ENCODE results near the gene FUBP3.

The FUBP3 gene

DNA sequence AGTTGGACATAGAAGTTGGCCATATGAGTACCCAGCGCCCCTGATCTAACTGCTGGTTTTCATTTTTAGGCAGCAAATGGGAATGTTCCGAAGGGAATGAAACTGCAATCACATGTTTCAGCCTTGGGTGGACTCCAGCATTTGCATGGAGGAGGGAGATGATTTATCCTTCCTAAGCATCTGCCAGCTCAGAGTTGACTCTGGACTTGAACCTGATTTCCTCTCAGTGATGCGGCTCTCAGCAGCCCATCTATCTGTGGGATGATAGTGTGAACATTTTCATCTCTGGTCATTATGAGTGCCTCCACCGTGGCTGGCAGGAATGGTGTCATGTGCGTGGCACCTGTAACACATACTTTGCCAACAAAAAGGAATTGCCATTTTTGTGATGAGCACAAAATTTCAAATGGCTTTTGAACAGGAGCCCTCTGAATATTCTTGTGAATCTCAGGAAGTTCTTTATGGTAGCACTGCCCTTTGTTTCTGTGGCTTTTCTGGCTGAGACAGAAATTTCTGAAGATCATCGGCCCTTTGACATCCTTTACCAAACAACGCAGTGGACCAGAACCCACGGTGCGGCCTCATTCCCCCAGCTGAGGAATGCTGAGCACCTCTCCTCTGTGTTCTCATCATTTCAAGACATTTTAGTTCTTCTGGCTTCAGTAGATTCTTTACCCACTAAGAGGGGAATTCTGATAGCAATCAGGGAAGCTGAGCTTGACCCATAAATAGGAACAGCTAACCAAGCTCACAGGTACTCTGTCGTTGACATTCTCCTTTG is 28.5 kb downstream of the FUBP3 start:
- peak; percentile 6 to 15 for DNase-seq (ENCODE audit: low read depth in 2 of 2)

DNA sequence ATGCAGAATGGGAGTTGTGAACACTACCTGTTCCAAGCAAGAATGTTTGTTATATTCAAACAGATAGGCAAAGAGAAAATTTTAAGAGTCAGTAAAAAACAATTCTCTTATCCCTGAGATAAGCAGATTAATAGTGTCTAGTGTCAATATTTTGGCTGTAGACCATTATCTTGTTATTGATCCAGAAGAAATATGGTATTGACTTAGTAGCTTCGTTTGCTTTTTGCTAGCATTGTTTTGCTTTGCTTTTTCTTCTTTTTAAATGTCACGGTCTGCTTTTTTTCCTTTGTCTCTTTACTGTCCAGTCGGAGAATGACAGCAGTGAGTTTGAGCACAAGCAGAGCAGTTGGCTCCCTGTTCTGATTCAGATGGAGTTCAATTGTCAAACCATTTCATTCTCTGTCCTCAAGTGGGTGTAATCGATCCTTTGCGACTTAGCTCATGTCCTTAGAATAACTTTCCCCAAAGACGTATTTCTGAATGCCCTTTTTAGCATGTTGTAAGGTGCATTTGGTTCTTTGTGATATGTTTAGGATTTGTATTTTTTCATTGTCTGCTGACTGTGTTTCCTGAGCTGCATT is 29.3 kb downstream of the FUBP3 start:
- DNase-seq (ENCODE audit: low read depth in 2 of 2) = no peak

DNA sequence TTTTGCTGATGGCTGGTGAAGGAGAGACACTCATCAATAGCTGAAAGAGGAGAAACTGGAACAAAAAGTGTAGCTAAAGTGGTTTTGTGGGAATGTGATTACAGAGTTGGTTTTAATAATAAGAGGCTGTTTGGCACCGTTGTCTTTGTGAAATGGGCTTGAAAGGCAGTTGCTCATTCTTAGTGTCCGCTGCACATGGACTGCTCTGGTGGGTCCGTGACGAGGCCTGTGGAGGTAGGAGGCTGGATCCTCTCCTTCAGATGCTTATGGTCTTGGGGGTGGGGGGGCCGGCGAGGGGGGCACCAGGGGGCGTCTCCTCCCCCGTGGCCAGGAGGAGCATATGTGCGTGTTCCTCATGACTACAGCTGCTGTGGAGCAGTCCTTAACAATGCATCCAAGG is 29.8 kb downstream of the FUBP3 start:
- DNase-seq (ENCODE audit: low read depth in 2 of 2) = no peak

DNA sequence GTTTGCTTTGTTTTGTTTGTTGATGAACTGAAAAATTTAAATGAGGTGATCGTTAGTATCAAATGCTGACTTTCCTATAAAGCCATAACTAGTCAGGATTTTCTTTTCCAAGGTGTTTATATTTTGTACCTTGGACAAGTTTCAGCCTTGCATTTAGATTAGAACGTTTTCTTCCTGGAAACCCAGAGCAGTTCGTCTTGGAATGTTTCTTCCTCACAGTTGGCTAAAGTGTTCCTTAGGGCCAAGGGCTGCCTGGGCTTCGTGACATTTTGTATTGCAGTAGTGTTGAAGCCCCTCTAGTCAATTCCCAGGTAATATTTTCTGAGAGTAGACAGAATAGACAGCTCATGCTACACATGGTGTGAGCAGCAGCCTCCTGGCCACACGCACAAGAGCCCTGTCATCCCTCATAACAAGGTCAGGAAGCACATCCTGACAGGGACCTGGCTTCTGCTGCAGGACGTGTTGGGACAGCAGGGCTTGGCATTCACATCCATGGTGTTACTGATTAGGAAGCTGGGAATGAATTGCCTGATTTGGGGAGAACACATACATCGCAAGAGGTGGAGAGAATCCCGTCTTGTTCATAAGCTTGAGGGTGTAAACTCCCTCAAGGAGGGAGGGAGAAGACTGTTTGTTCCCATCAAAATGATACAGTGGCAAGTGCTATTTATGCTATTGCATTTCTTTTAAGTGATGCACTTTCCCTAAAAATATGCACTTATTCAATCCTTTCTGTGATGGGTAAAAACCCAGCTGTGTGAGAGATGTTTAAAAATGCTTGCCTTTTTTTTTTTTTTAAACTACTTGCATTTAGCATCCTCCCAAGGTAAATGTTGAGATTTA is 31.7 kb downstream of the FUBP3 start:
- DNase-seq (ENCODE audit: low read depth in 2 of 2) = no peak

DNA sequence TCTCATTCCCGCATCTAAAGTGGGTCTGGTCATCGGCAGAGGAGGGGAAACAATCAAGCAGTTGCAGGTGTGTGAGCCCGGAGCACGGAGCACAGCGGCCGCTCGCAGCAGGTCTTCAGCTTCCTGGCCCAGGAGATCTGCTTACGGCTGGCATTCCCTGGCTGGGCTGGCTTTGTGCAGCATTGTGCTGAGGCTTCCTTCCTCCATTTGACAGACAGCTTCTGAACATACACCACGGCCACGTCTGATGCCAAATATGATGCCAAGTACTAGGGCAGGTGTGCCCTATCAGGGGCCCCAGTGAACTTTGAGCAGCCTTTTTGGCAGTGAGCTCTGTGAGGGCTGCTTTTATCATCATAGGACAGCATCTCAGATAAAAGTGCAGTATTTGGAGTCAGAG is 37.1 kb downstream of the FUBP3 start:
- DNase-seq (ENCODE audit: low read depth in 2 of 2) = no peak

DNA sequence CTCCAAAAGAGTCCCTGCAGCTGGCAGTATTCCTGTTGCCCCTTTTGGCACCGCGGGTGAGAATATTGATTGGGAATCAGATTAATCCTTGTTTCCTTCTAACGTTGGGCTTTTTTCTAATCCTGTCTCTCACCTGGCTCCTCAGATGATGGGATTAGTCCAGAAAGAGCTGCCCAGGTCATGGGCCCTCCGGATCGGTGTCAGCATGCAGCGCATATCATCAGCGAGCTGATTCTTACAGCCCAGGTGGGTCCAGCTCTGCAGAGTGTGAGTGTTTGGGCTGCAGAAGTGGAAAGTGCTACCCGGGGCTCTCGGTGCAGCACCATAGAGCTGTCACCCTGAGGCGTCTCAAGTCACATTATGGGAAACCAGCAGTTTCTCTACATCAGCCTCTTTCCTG is 44.1 kb downstream of the FUBP3 start:
- no peak for DNase-seq (ENCODE audit: low read depth in 2 of 2)

DNA sequence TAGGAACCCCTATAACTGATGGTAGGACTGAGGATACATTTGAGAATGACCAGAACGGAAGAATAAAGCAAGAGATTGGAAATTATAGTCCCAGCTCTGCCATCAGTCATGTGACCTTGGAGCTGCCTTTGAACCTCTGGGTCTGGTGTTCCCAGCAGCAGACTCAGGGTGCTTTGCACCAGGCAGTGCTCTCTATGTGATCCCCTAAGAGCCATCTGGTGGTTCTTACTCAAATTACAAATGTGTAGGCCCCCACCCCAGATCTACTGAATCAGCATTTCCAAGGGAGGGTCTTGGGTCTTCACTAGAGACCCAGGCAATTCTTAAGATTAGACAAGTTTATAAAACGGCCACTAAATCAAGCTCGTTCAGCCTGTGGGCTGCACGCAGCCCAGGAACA is 44.8 kb downstream of the FUBP3 start:
- DNase-seq (ENCODE audit: low read depth in 2 of 2) = no peak

DNA sequence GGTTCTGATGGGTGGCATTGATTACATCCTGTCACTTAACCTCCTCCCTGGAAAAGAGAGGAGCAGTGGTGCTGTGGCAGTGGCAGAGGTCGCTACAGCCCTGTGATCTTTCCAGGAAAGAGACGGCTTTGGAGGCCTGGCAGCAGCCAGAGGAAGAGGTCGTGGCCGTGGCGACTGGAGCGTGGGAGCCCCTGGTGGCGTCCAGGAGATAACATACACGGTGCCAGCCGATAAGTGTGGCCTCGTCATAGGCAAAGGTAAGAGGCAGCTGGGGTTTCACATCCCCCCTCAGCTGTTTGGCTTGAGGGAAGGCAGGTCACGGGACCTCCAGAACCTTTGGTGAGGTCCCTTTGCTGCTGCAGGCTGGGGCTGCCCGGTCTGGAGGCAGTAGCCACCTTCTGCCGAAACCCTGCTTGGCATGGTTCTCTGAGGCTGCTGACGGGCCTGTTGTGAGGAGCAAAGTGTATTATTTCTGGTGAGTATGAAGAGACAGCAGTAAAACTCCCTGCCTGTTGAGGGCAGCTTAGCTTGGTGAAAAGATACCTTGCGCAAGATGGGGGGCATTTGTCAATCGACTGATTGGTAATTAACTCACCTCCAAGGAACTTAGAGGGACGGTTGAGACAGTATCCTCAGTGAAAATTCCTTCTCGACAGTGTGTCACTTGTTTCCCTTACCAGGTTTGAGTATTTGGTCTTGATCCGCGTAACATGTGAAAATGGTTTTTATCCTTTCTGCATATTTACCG is 47.0 kb downstream of the FUBP3 start:
- no peak for DNase-seq (ENCODE audit: low read depth in 2 of 2)

DNA sequence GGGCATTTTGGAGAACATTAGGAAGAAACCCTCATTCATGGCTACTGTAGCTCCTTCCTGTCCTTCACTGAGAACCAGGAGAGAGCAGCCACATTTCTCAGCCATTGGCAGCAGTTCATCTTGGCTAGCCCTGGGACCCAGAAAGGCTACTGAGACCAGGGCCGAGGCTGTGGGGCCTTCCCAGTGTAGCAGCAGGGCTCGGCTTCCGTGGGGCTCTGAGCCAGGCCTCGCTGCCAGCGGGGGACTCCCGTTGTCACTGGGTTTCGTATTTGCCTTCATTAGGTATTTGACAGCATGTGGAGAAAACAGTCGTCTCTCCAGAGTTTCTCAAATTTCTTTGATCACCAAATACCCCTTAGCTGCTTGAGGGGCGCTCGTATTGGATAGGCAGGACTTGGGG is 47.7 kb downstream of the FUBP3 start:
- DNase-seq (ENCODE audit: low read depth in 2 of 2) = no peak

DNA sequence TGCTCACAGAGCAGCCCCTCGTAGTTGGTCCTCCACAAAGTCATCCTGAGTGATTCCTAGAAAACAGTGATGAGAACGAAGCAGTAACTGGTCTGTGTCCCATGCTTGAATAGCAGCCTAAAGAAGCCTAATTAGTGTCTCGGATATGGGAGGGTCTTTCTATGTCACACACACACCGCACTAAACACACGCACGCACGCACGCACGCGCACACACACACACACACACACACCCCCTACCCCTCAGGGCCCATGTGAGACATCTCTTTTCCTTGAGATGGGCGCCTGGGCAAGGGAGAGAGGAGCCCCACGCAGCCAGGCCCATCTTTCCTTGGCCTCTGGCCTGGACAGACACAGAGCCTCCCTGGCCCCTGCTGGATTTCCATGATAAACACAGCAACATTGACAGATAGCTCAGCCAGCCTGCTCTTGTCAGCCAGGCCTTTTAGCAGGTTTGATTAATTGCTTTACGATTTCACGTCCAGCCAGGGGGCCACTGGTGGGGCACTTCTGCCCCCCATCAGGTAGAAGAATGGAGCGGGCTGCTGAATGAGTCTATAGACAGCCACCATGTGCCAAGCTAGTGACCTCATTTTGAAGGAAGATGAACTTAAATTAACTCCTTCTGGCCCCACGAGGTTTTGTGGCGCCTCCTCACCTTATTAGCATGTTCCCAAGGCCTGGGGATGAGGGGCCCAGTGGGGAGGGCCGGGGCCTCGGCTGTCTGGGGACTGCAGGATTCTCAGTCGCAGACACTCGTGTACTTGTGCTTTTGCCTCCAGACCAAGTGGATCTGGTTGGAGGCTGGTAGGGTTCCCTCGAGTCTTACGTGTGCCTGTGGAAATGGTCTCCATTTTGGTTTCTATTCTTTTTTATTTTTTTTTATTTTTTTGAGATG is 48.8 kb downstream of the FUBP3 start:
- no peak for DNase-seq (ENCODE audit: low read depth in 2 of 2)

DNA sequence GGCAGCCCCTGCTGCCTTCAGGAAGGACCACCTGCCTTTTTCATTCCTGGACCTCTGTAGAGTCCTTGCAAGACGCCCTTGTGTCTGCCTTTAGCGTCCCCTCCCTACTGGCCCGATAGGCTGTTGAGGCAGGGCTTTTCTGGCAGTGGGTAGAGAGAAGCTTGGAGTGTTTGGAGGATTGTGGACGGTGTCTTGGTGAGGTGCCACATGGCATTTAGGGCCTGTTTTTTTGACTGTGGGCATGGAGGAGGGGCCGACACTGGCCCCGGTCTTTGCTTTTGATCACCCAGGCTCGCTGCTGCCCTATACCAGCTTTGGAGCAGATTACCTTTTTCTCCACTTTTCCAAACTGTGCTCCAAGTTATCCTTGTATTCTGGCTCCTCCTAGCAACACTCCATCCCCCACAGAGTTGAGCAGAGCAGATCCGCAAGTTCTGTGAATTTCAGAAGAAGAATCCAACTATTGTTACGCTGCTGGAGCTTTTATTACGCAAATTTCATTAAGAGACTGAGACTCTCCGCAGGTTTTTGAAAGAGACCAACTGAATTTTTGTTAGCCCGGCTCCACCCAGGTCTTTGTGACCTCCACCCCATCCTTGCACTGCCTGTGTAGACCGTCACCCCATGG is 50.2 kb downstream of the FUBP3 start:
- no peak for DNase-seq (ENCODE audit: low read depth in 2 of 2)

DNA sequence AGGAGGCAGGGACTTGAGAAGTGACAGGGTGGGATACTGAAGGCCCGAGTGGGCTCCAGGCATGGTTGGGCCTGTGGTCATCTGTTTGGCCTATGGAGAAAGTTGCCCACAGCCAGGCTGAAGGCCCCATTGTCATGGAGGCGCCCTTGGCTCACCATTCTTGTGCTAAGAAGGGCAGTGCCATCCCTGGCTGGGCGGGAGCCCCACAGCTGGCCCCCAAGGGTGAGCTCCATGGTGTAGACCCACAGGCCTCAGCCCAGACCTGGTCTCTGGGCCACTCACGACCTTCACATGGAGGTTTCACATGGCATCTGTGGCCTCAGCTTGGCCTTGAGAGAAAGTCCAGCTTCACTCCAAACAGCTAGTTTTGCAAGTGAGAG is 50.7 kb downstream of the FUBP3 start:
- DNase-seq (ENCODE audit: low read depth in 2 of 2) = no peak

DNA sequence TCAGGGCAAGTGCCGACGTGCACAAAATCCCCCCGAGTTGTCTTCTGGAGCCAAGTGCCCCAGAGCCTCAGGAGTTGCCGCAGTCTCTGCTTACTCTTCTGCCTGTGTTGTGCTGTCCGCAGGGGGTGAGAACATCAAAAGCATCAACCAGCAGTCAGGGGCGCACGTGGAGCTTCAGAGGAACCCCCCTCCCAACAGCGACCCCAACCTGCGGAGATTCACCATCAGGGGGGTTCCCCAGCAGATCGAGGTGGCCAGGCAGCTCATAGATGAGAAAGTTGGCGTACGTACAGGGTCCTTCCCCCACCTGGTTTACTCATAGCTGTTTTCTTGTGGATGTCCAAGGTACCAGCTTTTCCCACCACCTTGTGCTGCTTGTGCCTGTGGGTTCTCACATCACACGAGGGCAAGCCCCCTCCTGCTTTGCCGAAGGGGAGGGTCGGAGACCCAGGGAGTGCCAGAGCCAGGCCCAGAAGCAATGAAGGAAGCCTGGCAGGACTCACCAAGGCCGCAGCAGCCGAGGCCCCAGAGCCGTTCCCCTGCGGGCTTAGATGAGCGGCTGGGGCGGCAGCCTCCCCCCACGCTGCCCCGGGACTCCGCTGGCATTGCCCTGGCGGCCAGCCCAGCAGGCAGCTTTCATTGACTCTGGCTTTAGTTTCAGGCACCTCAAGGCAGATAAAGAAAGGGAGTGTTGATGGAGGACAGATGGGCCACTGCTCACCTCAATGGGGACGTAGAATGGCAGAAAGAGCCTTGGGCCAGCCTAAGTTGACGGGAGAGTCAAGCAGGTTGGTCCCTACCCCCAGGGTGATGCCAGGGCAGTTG is 51.3 kb downstream of the FUBP3 start:
- no peak for DNase-seq (ENCODE audit: low read depth in 2 of 2)

DNA sequence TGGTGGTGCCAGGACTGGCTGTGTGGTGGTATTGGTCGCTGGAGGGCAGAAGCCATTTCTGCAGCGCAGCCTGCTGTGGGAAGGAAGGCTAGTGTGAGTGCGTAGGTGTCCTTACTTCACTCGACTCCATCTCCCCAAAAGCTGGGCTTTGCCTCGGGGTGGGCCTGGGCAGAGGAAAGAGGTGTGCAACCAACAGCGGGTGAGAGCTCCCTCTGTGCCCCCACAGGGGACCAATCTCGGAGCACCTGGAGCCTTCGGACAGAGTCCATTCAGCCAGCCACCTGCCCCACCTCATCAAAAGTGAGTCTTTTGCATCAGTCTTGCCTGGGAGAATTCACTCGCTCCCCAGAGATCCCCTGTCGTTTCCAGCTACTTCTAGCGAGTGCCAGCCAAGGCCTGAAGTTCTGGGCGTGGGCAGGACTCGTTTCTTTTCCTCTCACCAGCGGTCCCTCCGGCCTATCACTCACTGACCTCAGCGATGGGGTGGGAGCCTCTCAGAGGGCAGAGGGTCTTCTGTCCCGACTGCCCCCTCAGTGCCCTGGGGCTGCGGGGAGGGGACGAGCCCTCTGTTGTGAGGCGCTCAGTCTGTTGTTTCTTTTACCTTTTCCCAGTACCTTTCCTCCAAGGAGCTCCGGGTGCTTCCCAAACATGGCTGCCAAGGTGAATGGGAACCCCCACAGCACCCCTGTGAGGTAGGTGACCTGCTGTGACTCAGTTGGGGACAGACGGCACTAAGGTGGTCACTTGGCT is 52.1 kb downstream of the FUBP3 start:
- no peak for DNase-seq (ENCODE audit: low read depth in 2 of 2)

DNA sequence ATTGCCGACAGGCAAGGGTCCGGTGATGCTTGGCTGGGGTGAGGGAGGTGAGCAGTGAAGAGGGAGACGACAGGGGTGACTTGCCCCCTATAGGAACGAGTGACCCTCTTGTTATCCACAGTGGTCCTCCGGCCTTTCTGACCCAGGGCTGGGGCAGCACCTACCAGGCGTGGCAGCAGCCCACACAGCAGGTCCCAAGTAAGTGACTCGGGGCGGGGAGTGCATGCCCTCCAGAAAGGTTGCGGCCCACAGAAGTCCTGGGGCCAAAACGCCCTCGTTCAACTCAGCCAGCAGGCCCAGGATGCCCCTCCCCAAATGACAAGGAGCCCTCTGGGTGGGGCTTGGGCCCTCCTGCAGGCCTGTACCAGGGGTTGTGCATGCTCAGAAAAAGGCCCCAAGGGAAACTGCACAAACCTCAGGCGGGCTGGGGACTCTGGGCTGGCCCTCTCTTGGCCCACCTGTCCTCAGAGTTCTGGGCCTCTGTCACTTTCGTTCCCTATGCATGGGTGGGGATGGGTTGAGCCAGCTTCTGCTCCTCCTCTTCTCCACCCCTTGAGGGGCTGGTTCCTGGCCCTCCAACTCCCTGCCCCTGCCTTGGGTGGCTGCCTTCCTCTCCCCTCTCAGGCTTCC is 52.8 kb downstream of the FUBP3 start:
- no peak for DNase-seq (ENCODE audit: low read depth in 2 of 2)

DNA sequence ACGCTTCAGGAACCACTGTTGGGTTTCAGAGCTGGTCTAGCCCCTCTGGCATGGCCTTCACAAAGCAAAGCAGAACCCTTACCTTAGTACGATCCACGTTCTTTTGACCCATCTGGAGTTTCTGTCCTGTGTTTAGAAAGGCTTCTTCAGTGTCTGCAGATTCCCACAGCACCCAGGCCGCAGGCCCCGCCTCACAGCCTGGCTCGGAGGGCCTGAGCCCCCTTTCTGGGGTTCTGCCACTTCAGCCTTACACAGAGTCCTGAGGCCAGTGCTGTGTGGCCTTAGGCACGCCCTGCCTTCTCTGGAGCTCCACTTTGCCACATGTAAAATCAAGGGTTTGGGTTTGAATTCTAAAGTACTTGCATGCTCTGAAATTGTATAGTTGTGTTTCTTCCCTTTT is 53.5 kb downstream of the FUBP3 start:
- DNase-seq (ENCODE audit: low read depth in 2 of 2) = no peak

DNA sequence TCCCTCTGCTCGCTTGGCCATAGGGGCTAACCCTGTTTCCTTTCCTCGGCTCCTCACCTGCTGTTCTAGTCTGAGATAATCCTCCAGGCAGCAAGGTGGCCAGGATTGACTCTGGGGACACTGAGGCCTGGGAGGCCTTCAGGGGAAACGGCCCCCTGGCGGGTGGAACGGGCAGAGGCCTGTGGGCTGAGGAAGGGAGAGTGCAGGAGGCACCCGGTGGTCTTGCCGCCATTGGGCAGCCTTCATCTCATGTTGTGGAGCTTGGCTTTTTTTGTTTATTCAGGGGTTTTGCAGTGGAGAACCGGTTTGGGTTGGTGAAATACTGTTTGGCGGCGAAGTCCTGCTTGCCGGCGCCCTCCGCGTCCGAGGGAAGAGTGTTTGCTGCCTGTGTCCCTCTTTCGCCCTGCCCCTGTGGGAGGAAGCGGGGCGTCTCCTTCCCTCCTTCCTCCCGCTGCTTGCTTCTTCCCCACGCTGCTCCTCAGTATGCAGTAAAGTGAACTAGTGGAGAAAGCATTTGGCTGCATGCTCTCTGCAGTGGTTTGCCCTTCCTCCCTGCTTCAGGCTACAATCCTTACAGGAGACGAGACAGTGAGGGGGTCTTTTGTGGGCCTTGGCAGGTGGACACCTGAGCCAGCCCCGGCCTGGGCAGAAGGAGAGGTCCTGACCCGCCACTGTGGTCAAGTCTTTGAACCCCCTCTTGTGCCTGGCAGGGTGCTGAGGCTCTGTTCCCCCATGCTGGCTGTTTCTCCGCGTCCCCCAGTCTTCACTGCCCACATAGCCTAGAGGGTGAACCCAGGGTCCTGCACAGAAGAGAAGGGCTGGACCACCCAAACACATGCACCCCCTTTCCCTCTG is 54.2 kb downstream of the FUBP3 start:
- no peak for DNase-seq (ENCODE audit: low read depth in 2 of 2)
